Measurements from ENCODE around the gene RMI2.

The RMI2 gene

DNA sequence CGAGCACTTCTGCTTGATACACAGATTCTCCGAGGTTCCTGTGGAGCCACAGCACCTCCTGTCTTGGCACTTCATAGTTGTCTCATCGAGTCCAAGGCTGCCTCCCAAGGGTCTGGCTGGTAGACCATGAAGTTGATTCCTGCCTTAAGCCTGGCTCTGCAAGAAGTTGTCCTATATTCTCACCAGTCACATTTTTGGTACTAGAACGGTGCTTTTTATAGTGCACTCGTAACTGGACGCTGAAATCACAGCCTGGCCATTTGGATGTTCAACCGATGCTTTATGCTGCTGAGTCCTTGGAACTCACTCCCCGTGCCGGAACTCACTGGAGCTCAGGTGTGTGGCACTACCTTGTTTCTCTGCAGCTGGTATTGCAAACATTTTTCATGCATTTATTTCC, 35.6 kb downstream of the RMI2 start:
- TF ChIP-seq, protein P1, sequence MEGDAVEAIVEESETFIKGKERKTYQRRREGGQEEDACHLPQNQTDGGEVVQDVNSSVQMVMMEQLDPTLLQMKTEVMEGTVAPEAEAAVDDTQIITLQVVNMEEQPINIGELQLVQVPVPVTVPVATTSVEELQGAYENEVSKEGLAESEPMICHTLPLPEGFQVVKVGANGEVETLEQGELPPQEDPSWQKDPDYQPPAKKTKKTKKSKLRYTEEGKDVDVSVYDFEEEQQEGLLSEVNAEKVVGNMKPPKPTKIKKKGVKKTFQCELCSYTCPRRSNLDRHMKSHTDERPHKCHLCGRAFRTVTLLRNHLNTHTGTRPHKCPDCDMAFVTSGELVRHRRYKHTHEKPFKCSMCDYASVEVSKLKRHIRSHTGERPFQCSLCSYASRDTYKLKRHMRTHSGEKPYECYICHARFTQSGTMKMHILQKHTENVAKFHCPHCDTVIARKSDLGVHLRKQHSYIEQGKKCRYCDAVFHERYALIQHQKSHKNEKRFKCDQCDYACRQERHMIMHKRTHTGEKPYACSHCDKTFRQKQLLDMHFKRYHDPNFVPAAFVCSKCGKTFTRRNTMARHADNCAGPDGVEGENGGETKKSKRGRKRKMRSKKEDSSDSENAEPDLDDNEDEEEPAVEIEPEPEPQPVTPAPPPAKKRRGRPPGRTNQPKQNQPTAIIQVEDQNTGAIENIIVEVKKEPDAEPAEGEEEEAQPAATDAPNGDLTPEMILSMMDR (IDR thresholded peaks at IDR 0.05; ENCODE audit: low read depth, low read length) = no peak
- no peak overlapping the region for H3K4me3 ChIP-seq (ENCODE audit: low read depth, low read length)

DNA sequence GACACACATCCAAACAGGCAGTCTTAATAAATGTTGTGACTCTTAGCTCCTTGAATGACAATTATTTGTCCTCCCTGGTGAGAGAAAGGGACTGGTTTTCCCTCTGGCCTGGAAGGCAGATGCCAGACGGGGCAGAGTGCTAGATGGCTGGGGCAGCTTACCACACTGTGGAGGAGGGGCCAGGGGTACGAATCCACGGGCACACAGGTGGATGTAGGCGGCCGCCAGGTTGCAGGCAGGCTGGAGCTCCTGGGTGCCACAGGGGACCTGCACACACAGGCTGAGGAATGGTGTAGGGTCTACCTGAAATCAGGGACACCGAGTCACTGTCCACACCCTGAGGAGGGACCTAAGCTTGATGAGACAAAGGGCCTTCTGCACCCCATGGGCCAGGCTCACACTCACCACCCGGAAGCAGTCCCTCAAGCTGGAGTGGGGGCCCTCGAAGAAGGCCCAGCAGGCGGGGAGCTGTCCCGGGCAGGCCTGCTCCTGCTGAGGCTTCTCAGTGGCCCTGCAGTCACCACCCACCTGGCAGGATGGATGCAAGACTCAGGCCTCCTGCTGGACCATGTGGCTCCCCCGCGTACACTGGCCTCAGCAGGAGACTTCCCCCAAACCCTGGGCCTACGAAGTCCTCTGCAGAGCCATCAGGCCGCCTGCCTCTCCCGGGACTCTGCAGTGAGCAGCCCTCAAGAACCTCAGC, 38.4 kb downstream of the RMI2 start:
- TF ChIP-seq, protein P1 (IDR thresholded peaks at IDR 0.05; ENCODE audit: low read depth, low read length) = no peak

DNA sequence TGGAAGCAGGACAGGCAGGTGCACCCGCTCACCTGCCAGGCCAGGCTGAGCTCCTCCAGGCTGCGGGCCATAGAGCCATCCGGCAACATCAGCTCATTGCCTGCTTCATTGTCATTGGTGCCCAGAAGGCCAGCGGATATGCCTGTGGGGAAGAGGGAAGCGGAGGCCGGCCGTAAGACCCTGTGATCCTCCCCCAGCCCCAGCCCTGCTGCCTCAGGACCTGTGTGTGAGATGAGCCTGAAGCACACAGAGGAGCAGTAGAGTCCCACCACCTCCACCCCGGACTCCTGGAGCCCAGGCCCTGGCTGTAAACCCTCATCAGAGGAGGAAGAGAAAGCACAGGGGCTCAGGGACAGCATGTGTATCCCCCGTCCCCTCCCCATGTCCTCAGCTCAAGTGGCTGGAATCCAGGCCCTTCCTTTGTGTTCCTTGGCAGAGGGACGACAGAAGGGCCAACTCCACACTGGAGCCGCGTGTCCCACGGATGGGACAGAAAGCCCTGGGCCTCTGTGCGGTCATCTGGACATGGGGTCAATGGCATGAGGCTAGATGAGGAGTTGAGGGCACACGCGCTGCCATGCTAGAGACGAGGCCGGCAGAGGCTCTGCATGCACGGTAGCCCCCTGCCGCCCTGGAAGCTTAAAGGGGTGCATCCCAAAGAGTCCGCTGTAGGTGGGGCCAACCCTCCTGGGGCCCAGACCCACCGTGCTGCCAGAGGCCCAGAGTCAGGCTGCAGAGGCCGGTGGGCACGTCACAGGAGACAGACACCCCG, 39.1 kb downstream of the RMI2 start:
- TF ChIP-seq, protein P1 (IDR thresholded peaks at IDR 0.05; ENCODE audit: low read depth, low read length) = no peak
- no peak overlapping the region for H3K4me3 ChIP-seq (ENCODE audit: low read depth, low read length)

More for the DNA sequence above, 38.4 kb downstream of the RMI2 start:
- no peak overlapping the region for H3K4me3 ChIP-seq (ENCODE audit: low read depth, low read length)

DNA sequence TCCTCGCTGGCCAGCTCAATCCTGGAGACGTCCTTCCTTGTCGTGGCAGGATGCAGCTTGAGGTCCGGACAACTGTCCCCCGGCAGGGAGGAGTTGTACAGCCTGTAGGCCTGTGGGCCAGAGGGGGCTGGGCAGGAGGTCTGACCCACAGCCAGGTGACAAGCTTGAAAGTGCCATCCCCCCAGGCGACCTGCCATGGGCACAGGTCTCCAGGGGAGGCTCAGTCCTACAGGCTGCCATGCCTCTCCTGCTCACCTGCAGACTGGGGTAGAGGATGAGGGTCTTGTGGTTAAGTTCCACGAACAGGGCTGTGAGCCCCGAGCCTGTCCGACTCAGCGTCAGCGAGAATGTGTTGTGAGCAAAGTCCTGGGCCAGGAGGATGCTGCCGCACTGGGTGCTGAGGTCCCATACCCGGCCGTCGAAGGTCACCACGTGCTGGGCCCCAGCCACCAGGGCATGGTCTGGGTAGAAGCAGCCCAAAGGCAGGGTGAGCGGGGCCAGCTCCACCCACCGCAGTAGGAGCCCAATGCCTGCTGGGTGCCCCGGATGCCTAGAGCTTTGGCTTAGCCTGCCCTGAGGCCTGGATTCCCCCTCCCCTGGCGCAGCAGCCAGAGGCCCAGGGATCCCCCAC, 39.8 kb downstream of the RMI2 start:
- TF ChIP-seq, protein P1 (IDR thresholded peaks at IDR 0.05; ENCODE audit: low read depth, low read length) = no peak
- H3K4me3 ChIP-seq (ENCODE audit: low read depth, low read length) = no peak overlapping the region

DNA sequence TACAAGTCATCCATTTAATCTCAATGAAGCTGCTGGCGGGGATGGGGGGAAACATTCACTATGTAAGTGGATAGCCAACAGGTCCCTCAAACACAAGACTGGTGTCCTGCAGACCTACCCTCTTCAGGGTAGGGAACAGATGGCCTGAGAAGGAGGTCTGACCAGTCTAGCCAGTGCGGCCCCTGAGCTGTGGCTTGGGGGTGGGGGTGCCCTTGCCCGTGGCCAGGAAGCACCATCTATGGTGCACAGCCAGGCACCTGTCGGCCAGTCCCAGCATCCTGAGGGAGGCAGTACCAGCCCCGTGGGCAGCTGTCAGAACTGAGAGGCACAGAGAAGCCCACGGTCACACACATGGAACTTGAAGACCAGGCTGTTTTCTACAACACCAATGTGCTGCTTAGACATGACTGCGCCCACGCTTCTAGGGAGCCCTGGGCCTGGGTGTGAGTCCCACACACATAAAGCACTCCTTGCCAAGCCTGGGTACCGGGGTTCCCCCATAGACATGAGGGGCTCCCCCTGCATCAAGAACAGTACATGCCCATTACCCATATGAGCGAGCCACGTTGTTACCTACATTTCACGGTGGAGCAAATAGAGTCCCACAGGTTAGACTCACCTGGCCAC, 40.9 kb downstream of the RMI2 start:
- H3K4me3 ChIP-seq (ENCODE audit: low read depth, low read length) = no peak overlapping the region

DNA sequence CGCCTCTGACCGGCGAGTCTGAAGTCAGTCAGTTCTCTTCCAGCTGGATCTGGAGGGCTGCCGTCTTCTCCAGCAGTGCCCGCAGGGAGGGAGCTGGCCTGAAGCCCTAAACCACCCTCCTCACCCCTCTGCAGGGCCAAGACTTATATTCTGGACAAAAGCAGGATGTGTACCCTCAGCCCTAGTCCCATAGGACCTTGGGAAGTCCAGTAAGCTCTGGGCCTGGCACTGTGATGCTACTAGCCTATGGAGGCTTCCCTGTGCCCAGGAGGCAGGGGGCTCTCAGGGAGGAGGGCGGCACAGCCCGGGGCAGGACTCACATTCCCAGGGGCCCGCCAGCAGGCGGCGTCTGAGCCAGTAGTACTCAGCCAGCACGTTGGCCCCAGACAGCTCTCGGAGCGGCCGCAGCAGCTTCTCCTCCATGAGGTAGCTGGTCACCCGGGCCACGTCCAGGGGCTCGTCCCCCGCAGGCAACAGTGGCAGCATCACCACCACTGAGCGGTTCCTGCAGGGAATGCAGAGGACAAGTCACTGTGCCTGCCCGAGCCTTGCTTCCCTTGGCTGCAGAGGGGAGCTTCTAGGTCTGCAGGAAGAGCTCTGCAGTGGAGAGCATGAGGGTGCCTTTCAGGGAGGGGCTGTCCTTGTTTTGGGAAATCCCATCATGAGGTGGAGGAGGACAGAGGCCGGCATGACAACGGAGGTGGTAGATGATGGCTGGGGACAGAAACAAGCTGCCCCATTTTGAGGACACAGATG, 41.7 kb downstream of the RMI2 start:
- H3K4me3 ChIP-seq (ENCODE audit: low read depth, low read length) = no peak overlapping the region
- TF ChIP-seq, protein P1 (IDR thresholded peaks at IDR 0.05; ENCODE audit: low read depth, low read length) = peak; percentile 23; the same call in 1 of the 2 replicates

More for the DNA sequence above, 40.9 kb downstream of the RMI2 start:
- TF ChIP-seq, protein P1 (IDR thresholded peaks at IDR 0.05; ENCODE audit: low read depth, low read length) = no peak

Measured in WI38 (cell line).